Activated naive CD8-positive, alpha-beta T cell (primary cell): ENCODE results near the gene CDYL.

Experiments
- H3K27ac Mint-ChIP-seq: one replicate; pipeline ENCODE4 v1.8.0; 2021; ENCODE audit warnings: mixed read lengths
- H3K27me3 Mint-ChIP-seq: one replicate; pipeline ENCODE4 v1.8.0; 2021; ENCODE audit warnings: mixed read lengths
- H3K36me3 Mint-ChIP-seq: one replicate; pipeline ENCODE4 v1.8.0; 2021; ENCODE audit warnings: mixed read lengths
- H3K4me1 Mint-ChIP-seq: one replicate; pipeline ENCODE4 v1.8.0; 2021; ENCODE audit warnings: low read depth, mixed read lengths
- H3K4me3 Mint-ChIP-seq: one replicate; pipeline ENCODE4 v1.8.0; 2021; ENCODE audit warnings: mild to moderate bottlenecking, mixed read lengths
- H3K9me3 Mint-ChIP-seq: one replicate; pipeline ENCODE4 v1.8.0; 2021; ENCODE audit warnings: low read depth, mixed read lengths

CDYL gene

DNA sequence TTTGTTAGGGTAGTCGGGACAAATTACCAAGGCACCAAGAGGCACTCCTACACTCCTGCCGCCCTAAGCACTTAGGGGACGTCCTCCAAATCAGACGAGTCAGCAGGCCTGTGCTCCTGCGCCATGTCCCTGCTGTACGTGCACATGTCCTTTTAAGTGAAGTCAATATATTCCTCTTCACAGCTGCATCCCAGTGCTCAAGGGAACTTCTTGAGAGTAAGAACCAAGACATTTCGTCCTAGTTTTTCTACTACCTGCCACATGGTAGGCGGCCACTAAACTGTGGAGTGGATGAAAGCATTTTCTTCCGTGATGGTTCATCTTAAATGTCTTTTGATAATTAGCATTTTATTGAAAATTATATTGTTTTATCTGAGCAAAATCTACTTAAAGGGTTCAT lies 126.9 kb downstream of the CDYL start:
- peaks cover 20% of the 10 kb centered on the region for H3K36me3 Mint-ChIP-seq
- no peak overlapping the region for H3K27ac Mint-ChIP-seq
- H3K4me1 Mint-ChIP-seq = peaks cover 34% of the 10 kb centered on the region
- peaks cover 7% of the 10 kb centered on the region for H3K9me3 Mint-ChIP-seq
- H3K4me3 Mint-ChIP-seq = no peak overlapping the region
- H3K27me3 Mint-ChIP-seq = no peaks in the 10 kb centered on the region

DNA sequence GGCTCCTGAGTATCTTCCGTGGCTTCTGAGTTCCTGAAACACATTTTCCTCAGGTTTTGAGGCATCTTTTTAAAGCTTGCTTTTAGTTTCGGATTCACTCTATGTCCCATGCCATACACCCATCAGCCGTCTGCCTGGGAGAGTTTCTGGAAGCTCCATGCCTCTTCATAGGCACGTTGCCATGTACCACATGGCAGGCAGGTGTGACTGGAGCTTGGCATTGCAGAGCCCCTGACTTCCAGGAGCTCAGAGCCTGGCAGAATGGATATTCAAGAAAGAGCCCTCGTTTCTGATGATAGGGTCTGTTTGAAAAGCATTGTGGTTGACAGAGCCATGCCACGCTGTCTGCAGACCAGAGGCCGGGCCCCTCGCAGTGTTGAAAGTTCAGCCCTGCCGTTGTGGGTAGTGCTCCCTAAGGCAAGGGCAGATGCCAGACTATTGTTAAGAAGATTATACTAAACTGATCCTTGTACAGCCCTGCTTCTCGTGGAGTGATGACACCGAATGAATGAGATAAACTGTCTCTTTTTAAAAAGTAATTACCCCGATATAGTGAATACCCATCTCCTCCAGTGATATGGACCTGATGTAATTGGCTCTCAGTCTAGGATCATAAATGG lies 127.7 kb downstream of the CDYL start:
- no peaks in the 10 kb centered on the region for H3K27me3 Mint-ChIP-seq
- H3K4me3 Mint-ChIP-seq = no peak overlapping the region
- H3K27ac Mint-ChIP-seq = no peak overlapping the region
- H3K4me1 Mint-ChIP-seq = peaks cover 40% of the 10 kb centered on the region
- H3K36me3 Mint-ChIP-seq = peaks cover 20% of the 10 kb centered on the region
- peaks cover 7% of the 10 kb centered on the region for H3K9me3 Mint-ChIP-seq

DNA sequence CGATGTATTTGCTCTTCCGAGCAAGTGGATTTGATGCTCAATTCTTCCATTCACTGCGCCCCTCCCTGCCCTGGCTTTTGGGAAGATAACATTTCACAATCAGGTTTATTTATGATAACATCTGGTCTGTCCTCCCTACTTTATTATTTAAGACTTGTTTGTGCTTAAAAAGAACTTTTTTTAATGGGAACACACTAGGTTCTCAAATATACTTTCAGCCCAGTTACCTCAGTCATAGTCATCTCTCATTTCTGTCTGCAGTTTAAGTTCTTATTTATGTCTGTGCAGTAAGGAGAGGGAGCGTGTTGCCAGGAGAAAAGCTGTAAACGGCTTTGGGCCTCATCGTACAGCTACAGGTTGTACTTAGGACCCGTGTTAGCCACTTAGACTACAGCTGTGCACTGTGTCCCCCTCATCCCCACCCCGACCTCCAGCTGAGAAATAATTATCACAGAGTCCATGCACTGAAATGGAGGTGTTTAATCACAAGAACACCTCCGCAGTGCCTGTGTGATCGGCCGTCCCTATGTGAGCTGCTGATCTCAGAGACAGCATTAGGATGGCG lies 128.3 kb downstream of the CDYL start:
- Mint-ChIP-seq H3K4me1 (peaks cover 42% of the 10 kb centered on the region), H3K4me3 (no peak overlapping the region), H3K27me3 (no peaks in the 10 kb centered on the region), H3K36me3 (peaks cover 16% of the 10 kb centered on the region), H3K9me3 (peaks cover under 1% of the 10 kb centered on the region), H3K27ac (peak overlapping the region; percentile 35)

DNA sequence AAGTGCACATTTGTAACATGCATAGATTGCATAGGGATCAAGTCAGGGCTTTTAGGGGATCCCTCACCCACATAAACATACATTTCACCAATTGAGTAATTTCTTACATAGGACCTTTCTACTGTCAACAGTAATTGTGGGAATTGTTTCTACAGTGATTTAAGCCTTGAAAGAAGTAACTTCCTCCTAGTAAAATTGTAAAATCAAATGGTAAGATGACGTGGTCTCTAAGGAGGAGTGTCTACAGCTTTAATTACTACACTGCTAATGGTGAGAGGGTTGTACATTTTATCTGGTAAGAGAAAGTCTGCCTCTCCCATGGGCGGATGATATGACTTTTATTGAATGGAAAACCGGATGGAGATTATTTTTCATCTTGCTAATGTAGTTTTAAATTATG lies 129.6 kb downstream of the CDYL start:
- Mint-ChIP-seq H3K36me3 (peaks cover 14% of the 10 kb centered on the region), H3K27ac (peak overlapping the region; percentile 38), H3K27me3 (no peaks in the 10 kb centered on the region), H3K4me3 (peak overlapping the region; percentile 83), H3K4me1 (peaks cover 45% of the 10 kb centered on the region), H3K9me3 (no peaks in the 10 kb centered on the region)

- peaks cover 11% of the 10 kb centered on the region for H3K36me3 Mint-ChIP-seq
- H3K9me3 Mint-ChIP-seq = no peaks in the 10 kb centered on the region
- no peaks in the 10 kb centered on the region for H3K27me3 Mint-ChIP-seq
- H3K27ac Mint-ChIP-seq = peak overlapping the region; percentile 38
- H3K4me3 Mint-ChIP-seq = peak overlapping the region; percentile 83
- H3K4me1 Mint-ChIP-seq = peaks cover 43% of the 10 kb centered on the region
These were observed 130.4 kb downstream of the CDYL start for GRCh38 chr6:4906293-4907276.

GRCh38 chr6:4907602-4908001 lies 131.4 kb downstream of the CDYL start:
- H3K4me3 Mint-ChIP-seq = peak overlapping the region; percentile 64

DNA sequence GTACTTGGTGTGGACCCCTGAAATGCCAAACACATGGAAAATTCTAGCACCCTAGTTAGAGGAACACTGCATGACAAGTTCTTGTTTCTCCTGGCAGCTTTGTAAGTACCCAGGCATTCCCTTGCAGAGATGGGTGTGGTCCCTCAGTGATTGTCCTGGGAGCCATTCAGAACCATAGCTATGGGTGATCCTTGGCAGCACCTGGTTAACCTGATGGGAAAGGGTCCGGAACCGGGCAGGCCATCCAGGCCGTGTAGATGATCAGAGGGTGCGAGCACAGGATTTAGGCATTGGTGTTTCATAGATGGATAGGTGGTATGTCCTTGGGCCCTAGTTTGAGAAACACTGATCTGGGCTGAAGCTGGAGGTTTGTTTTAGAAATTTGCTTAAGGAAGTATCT lies 131.9 kb downstream of the CDYL start:
- H3K9me3 Mint-ChIP-seq = no peaks in the 10 kb centered on the region
- H3K4me3 Mint-ChIP-seq = no peak overlapping the region
- H3K27me3 Mint-ChIP-seq = no peaks in the 10 kb centered on the region
- H3K27ac Mint-ChIP-seq = no peak overlapping the region
- peaks cover 5% of the 10 kb centered on the region for H3K36me3 Mint-ChIP-seq
- H3K4me1 Mint-ChIP-seq = peaks cover 43% of the 10 kb centered on the region

More at GRCh38 chr6:4907602-4908001, 131.4 kb downstream of the CDYL start:
- Mint-ChIP-seq H3K27me3 (no peaks in the 10 kb centered on the region), H3K4me1 (peaks cover 41% of the 10 kb centered on the region), H3K9me3 (no peaks in the 10 kb centered on the region), H3K36me3 (peaks cover 8% of the 10 kb centered on the region), H3K27ac (no peak overlapping the region)

GRCh38 chr6:4909063-4909706 lies 133.0 kb downstream of the CDYL start:
- Mint-ChIP-seq H3K4me1 (peaks cover 53% of the 10 kb centered on the region), H3K9me3 (no peaks in the 10 kb centered on the region), H3K36me3 (peaks cover 5% of the 10 kb centered on the region), H3K27ac (peak overlapping the region; percentile 12), H3K4me3 (no peak overlapping the region), H3K27me3 (no peaks in the 10 kb centered on the region)

DNA sequence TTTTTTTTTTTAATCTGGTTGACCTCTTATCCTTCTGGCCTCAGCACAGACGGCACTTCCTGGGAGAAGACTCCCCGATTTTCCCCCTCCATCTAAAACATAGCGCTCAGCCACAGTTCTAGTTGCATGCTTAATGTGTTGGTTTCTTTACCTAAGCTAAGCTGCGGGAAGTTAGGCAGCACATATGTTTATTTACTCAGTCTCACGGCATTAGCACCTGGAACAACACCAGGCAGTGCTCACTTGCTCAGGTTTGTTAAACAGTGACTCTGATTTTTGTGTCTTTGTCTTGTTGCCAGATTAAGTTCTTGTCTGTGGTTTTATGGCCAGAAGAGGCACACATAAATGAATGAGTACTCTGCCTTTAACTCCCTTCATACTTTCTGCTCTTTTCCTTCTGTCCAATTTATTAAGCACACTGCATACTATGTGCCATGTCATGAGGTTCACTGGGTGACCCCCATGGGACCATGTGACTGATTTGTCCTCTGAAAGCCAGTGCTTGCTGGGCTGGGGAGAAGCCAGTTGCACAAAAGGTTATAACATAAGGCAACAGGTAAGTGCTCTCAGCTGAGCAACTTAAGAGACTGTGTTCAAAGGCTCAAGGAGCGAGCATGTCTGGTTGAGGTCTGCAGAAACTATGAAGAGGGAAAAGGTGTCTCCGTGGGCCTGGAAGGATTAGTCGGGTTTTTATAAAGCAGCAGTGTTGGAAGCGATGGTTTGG lies 134.0 kb downstream of the CDYL start:
- peaks cover 5% of the 10 kb centered on the region for H3K36me3 Mint-ChIP-seq
- no peak overlapping the region for H3K27ac Mint-ChIP-seq
- H3K9me3 Mint-ChIP-seq = no peaks in the 10 kb centered on the region
- H3K4me1 Mint-ChIP-seq = peaks cover 62% of the 10 kb centered on the region
- H3K4me3 Mint-ChIP-seq = no peak overlapping the region
- no peaks in the 10 kb centered on the region for H3K27me3 Mint-ChIP-seq

GRCh38 chr6:4912559-4912958 lies 136.4 kb downstream of the CDYL start:
- no peaks in the 10 kb centered on the region for H3K27me3 Mint-ChIP-seq
- no peak overlapping the region for H3K4me3 Mint-ChIP-seq
- peaks cover 63% of the 10 kb centered on the region for H3K4me1 Mint-ChIP-seq
- no peaks in the 10 kb centered on the region for H3K9me3 Mint-ChIP-seq
- peaks cover 5% of the 10 kb centered on the region for H3K36me3 Mint-ChIP-seq
- no peak overlapping the region for H3K27ac Mint-ChIP-seq

- peak overlapping the region; percentile 30 for H3K27ac Mint-ChIP-seq
- peaks cover 1% of the 10 kb centered on the region for H3K36me3 Mint-ChIP-seq
- H3K4me3 Mint-ChIP-seq = peak overlapping the region; percentile 27
- no peaks in the 10 kb centered on the region for H3K27me3 Mint-ChIP-seq
- H3K9me3 Mint-ChIP-seq = no peaks in the 10 kb centered on the region
- peaks cover 64% of the 10 kb centered on the region for H3K4me1 Mint-ChIP-seq
These were observed 137.7 kb downstream of the CDYL start for GRCh38 chr6:4913705-4914419.

GRCh38 chr6:4914420-4915159 lies 138.4 kb downstream of the CDYL start:
- H3K36me3 Mint-ChIP-seq = no peaks in the 10 kb centered on the region
- H3K27ac Mint-ChIP-seq = peak overlapping the region; percentile 59
- peak overlapping the region; percentile 27 for H3K4me3 Mint-ChIP-seq
- peaks cover 66% of the 10 kb centered on the region for H3K4me1 Mint-ChIP-seq
- H3K9me3 Mint-ChIP-seq = no peaks in the 10 kb centered on the region
- no peaks in the 10 kb centered on the region for H3K27me3 Mint-ChIP-seq

DNA sequence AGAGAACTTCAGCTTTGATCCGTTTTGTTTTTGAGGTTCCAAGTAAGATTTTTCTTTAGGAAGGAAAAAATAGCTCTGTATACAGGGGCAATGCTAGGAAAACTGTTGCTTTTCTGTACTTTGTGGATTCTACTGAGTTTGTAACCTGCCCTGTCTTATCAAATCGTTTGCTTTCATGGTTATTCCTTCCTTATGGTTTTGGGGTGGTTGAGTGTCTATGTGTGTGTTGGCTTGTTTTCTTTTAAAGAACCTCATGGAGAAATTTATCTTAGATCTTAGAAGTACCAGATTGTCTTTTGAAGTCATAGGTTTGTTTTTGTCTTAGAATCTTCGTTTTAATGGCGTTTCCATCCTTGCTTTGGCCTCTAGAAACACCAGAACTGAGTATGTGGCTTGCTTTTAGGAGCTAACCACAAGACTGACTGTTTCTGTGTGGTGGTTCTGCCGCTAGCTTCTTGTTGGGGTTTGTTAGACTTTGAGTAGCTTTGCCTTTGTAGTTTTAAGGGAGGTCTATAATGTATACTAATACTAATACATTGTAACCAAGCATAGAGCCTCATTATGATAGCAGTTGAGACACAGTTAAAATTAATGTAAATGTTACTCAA lies 140.9 kb downstream of the CDYL start:
- Mint-ChIP-seq H3K36me3 (peaks cover 2% of the 10 kb centered on the region), H3K27ac (peak overlapping the region; percentile 29), H3K27me3 (no peaks in the 10 kb centered on the region), H3K9me3 (no peaks in the 10 kb centered on the region), H3K4me3 (peak overlapping the region; percentile 3), H3K4me1 (peaks cover 68% of the 10 kb centered on the region)
